Fibroblast of skin of right biceps (primary cell): ENCODE results near the gene HOXD11.

Experiments
- DNase-seq: peaks from one replicate; pipeline ENCODE4 v3.0.0-alpha.2; 2013

HOXD11 gene

GRCh38 chr2:176106581-176107539 is at the start of gene HOXD11:
Gene HOXD11, plus strand, starts transcription at chr2:176107280. Its CDS starts 76 bp downstream, at chr2:176107356.
- peak; percentile 75 for DNase-seq

- no peak for DNase-seq
Measured at GRCh38 chr2:176063958-176064357, 43.1 kb upstream of the HOXD11 start.

- DNase-seq: no peak
Measured at GRCh38 chr2:176066645-176067588, 40.2 kb upstream of the HOXD11 start.

- no peak for DNase-seq
Measured at GRCh38 chr2:176067589-176068418, 39.3 kb upstream of the HOXD11 start.

GRCh38 chr2:176068419-176068832 is 38.7 kb upstream of the HOXD11 start:
- no peak for DNase-seq

GRCh38 chr2:176071330-176072291 is 35.5 kb upstream of the HOXD11 start:
- DNase-seq: no peak

- DNase-seq: no peak
Measured at GRCh38 chr2:176072292-176072669, 34.8 kb upstream of the HOXD11 start.

- DNase-seq: no peak
Measured at GRCh38 chr2:176072951-176073904, 33.9 kb upstream of the HOXD11 start.

GRCh38 chr2:176074919-176075425 is 32.1 kb upstream of the HOXD11 start:
- DNase-seq: no peak

GRCh38 chr2:176075481-176075880 is 31.6 kb upstream of the HOXD11 start:
- DNase-seq: no peak

GRCh38 chr2:176076063-176076462 is 31.0 kb upstream of the HOXD11 start:
- DNase-seq: no peak

- no peak for DNase-seq
Measured at GRCh38 chr2:176076796-176077195, 30.3 kb upstream of the HOXD11 start.

GRCh38 chr2:176078541-176079284 is 28.4 kb upstream of the HOXD11 start:
- DNase-seq: no peak

- no peak for DNase-seq
Measured at GRCh38 chr2:176079285-176079830, 27.7 kb upstream of the HOXD11 start.

GRCh38 chr2:176079831-176080539 is 27.1 kb upstream of the HOXD11 start:
- peak; percentile 63 for DNase-seq

- DNase-seq: no peak
Measured at GRCh38 chr2:176080540-176081375, 26.3 kb upstream of the HOXD11 start.

GRCh38 chr2:176081376-176081836 is 25.7 kb upstream of the HOXD11 start:
- DNase-seq: no peak
